DND-41 (cell line): ENCODE results near the gene CELF5.

Source experiments
- EZH2 ChIP-seq: IDR thresholded peaks from 3 replicates; pipeline ENCODE4 v1.6.1; 2012; ENCODE audit warnings: borderline replicate concordance, low read depth, mild to moderate bottlenecking, moderate library complexity, low read length, inconsistent platforms; ENCODE audit not compliant: severe bottlenecking
- TF ChIP-seq, protein P1 (sequence below): IDR thresholded peaks from 2 replicates; pipeline ENCODE4 v1.5.1; 2012; ENCODE audit warnings: borderline replicate concordance, low read length, moderate library complexity, mild to moderate bottlenecking; ENCODE audit not compliant: poor library complexity, severe bottlenecking; ENCODE audit errors: extremely low read depth

DNA sequence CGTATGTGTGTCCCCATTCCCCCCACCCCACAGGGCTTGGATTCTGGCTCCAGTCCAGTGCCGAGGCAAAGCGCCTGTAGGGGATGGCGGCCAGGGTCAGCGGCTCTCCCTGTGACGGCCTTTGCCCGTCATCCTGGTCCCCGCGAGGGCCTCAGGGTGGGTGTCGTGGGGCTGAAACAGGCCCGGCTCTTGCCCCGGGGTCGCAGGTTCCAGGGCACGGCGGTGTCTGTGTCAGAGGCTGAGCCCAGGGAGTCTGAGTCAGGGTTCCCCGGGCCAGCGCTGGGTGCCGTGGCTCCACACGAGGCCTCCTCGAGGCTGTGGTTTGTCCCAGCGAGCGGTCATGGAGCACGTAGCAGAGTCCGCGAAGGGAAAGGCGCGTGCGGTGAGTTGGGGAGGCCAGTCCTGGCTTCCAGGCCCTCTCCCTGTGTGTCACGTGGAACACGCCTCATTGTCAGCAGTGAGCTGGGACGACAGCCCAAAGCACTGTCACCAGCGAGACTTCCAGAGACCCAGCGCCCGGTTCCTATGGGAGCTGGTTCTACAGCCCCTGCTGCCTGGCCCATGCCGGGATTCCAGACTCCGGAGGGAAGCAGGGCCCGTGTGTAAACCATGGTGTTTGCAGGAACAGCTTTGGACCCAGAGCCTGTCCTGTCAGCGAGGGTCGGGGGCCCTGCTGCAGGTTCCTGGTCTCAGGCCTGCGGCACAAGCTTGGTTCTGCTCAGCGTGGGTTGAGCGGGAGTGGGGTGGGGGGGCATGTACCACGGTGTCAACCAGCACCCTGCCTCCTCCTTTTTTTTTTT is 25.4 kb upstream of the CELF5 start:
- TF ChIP-seq, protein P1, sequence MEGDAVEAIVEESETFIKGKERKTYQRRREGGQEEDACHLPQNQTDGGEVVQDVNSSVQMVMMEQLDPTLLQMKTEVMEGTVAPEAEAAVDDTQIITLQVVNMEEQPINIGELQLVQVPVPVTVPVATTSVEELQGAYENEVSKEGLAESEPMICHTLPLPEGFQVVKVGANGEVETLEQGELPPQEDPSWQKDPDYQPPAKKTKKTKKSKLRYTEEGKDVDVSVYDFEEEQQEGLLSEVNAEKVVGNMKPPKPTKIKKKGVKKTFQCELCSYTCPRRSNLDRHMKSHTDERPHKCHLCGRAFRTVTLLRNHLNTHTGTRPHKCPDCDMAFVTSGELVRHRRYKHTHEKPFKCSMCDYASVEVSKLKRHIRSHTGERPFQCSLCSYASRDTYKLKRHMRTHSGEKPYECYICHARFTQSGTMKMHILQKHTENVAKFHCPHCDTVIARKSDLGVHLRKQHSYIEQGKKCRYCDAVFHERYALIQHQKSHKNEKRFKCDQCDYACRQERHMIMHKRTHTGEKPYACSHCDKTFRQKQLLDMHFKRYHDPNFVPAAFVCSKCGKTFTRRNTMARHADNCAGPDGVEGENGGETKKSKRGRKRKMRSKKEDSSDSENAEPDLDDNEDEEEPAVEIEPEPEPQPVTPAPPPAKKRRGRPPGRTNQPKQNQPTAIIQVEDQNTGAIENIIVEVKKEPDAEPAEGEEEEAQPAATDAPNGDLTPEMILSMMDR = no peak
- TF ChIP-seq EZH2 = no peak
